ENCODE data around the gene GALNT18.

DNA sequence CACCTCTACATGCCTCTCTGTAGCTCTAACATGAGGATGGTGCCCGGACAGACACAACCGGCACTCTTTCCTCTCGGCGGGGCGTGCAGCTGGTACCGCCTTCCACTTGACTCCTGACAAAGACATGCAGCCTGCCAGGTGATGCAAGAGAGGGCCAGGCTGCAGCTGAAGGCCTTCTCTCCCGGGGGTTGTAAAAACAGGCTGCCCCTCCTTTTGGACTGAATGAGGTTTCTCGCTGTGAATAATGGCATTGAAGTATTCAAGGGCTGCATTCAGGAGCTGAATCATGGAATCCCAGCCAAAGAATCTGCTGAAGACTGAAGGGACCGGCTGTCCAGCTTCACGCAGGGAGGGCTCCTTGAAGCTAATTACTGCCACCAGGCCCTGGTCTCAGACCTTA is 110.9 kb downstream of the GALNT18 start:
- TF ChIP-seq, protein P1, sequence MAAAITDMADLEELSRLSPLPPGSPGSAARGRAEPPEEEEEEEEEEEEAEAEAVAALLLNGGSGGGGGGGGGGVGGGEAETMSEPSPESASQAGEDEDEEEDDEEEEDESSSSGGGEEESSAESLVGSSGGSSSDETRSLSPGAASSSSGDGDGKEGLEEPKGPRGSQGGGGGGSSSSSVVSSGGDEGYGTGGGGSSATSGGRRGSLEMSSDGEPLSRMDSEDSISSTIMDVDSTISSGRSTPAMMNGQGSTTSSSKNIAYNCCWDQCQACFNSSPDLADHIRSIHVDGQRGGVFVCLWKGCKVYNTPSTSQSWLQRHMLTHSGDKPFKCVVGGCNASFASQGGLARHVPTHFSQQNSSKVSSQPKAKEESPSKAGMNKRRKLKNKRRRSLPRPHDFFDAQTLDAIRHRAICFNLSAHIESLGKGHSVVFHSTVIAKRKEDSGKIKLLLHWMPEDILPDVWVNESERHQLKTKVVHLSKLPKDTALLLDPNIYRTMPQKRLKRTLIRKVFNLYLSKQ (tag by site-specific recombination; IDR thresholded peaks at IDR 0.05; ENCODE audit: borderline replicate concordance) = no peak
- TF ChIP-seq ZBTB21 (tag by site-specific recombination; IDR thresholded peaks at IDR 0.05) (no peak), ZXDB (tag by site-specific recombination; IDR thresholded peaks at IDR 0.05) (no peak)
- TF ChIP-seq, protein P2, sequence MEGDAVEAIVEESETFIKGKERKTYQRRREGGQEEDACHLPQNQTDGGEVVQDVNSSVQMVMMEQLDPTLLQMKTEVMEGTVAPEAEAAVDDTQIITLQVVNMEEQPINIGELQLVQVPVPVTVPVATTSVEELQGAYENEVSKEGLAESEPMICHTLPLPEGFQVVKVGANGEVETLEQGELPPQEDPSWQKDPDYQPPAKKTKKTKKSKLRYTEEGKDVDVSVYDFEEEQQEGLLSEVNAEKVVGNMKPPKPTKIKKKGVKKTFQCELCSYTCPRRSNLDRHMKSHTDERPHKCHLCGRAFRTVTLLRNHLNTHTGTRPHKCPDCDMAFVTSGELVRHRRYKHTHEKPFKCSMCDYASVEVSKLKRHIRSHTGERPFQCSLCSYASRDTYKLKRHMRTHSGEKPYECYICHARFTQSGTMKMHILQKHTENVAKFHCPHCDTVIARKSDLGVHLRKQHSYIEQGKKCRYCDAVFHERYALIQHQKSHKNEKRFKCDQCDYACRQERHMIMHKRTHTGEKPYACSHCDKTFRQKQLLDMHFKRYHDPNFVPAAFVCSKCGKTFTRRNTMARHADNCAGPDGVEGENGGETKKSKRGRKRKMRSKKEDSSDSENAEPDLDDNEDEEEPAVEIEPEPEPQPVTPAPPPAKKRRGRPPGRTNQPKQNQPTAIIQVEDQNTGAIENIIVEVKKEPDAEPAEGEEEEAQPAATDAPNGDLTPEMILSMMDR (tag by site-specific recombination; IDR thresholded peaks at IDR 0.05) = no peak
